ENCODE results near the gene MYF6. TPM values are rescaled to one million over a fixed set of nuclear protein-coding genes. Genes with fewer than 3 reads are reported as not detected.

MYF6 gene
- total RNA-seq, 1 experiment from 2014 or later, result not detected

- no TSS peak for BruUV-seq (replicated peaks)
- no peak for DNase-seq
- CTCF ChIA-PET, result no interaction called here
- Mint-ChIP-seq H3K4me1 (ENCODE audit: low read depth, unreplicated experiment) (no peaks in the 10 kb centered on the region), H3K27ac (ENCODE audit: unreplicated experiment) (no peak overlapping the region), H3K27me3 (ENCODE audit: unreplicated experiment) (no peaks in the 10 kb centered on the region), H3K4me3 (ENCODE audit: low read depth, unreplicated experiment) (no peak overlapping the region), H3K9me3 (ENCODE audit: low read depth, unreplicated experiment) (no peaks in the 10 kb centered on the region), H3K36me3 (ENCODE audit: insufficient read depth, unreplicated experiment) (no peaks in the 10 kb centered on the region)
- TF ChIP-seq CTCF (IDR thresholded peaks at IDR 0.05; ENCODE audit: unreplicated experiment), result no peak
- intact Hi-C loops (cut with micrococcal nuclease; ENCODE audit: unreplicated experiment), result no loop called here
Measured at GRCh38 chr12:80681786-80682185, 25.6 kb upstream of the MYF6 start.

GRCh38 chr12:80684077-80684495, 23.3 kb upstream of the MYF6 start:
- Mint-ChIP-seq H3K9me3 (ENCODE audit: low read depth, unreplicated experiment) (no peaks in the 10 kb centered on the region), H3K27me3 (ENCODE audit: unreplicated experiment) (no peaks in the 10 kb centered on the region), H3K4me3 (ENCODE audit: low read depth, unreplicated experiment) (no peak overlapping the region), H3K4me1 (ENCODE audit: low read depth, unreplicated experiment) (no peaks in the 10 kb centered on the region), H3K27ac (ENCODE audit: unreplicated experiment) (no peak overlapping the region), H3K36me3 (ENCODE audit: insufficient read depth, unreplicated experiment) (no peaks in the 10 kb centered on the region)
- TF ChIP-seq CTCF (IDR thresholded peaks at IDR 0.05; ENCODE audit: unreplicated experiment), result no peak
- no peak for DNase-seq
- BruUV-seq (replicated peaks), result no TSS peak
- intact Hi-C loops (cut with micrococcal nuclease; ENCODE audit: unreplicated experiment), result no loop called here
- CTCF ChIA-PET, result no interaction called here

- no peaks in the 10 kb centered on the region for H3K4me1 Mint-ChIP-seq (ENCODE audit: low read depth, unreplicated experiment)
- H3K9me3 Mint-ChIP-seq (ENCODE audit: low read depth, unreplicated experiment), result no peaks in the 10 kb centered on the region
- TF ChIP-seq CTCF (IDR thresholded peaks at IDR 0.05; ENCODE audit: unreplicated experiment), result no peak
- CTCF ChIA-PET, result no interaction called here
- H3K27ac Mint-ChIP-seq (ENCODE audit: unreplicated experiment), result no peak overlapping the region
- no peak for DNase-seq
- no peak overlapping the region for H3K4me3 Mint-ChIP-seq (ENCODE audit: low read depth, unreplicated experiment)
- intact Hi-C loops (cut with micrococcal nuclease; ENCODE audit: unreplicated experiment), result no loop called here
- no peaks in the 10 kb centered on the region for H3K27me3 Mint-ChIP-seq (ENCODE audit: unreplicated experiment)
- H3K36me3 Mint-ChIP-seq (ENCODE audit: insufficient read depth, unreplicated experiment), result no peaks in the 10 kb centered on the region
- no TSS peak for BruUV-seq (replicated peaks)
Measured at GRCh38 chr12:80690090-80690489, 17.3 kb upstream of the MYF6 start.

- Mint-ChIP-seq H3K36me3 (ENCODE audit: insufficient read depth, unreplicated experiment) (no peaks in the 10 kb centered on the region), H3K9me3 (ENCODE audit: low read depth, unreplicated experiment) (no peaks in the 10 kb centered on the region), H3K4me1 (ENCODE audit: low read depth, unreplicated experiment) (no peaks in the 10 kb centered on the region), H3K27me3 (ENCODE audit: unreplicated experiment) (no peaks in the 10 kb centered on the region), H3K27ac (ENCODE audit: unreplicated experiment) (no peak overlapping the region), H3K4me3 (ENCODE audit: low read depth, unreplicated experiment) (no peak overlapping the region)
- no TSS peak for BruUV-seq (replicated peaks)
- no peak for DNase-seq
- CTCF ChIA-PET, result no interaction called here
- no peak for TF ChIP-seq CTCF (IDR thresholded peaks at IDR 0.05; ENCODE audit: unreplicated experiment)
- intact Hi-C loops (cut with micrococcal nuclease; ENCODE audit: unreplicated experiment), result no loop called here
Measured at GRCh38 chr12:80690513-80690912, 16.9 kb upstream of the MYF6 start.

GRCh38 chr12:80692114-80692513, 15.3 kb upstream of the MYF6 start:
- no peaks in the 10 kb centered on the region for H3K27me3 Mint-ChIP-seq (ENCODE audit: unreplicated experiment)
- TF ChIP-seq CTCF (IDR thresholded peaks at IDR 0.05; ENCODE audit: unreplicated experiment), result no peak
- intact Hi-C loops (cut with micrococcal nuclease; ENCODE audit: unreplicated experiment), result no loop called here
- H3K27ac Mint-ChIP-seq (ENCODE audit: unreplicated experiment), result no peak overlapping the region
- no TSS peak for BruUV-seq (replicated peaks)
- no peaks in the 10 kb centered on the region for H3K4me1 Mint-ChIP-seq (ENCODE audit: low read depth, unreplicated experiment)
- CTCF ChIA-PET, result no interaction called here
- H3K4me3 Mint-ChIP-seq (ENCODE audit: low read depth, unreplicated experiment), result no peak overlapping the region
- no peaks in the 10 kb centered on the region for H3K36me3 Mint-ChIP-seq (ENCODE audit: insufficient read depth, unreplicated experiment)
- DNase-seq, result no peak
- H3K9me3 Mint-ChIP-seq (ENCODE audit: low read depth, unreplicated experiment), result no peaks in the 10 kb centered on the region

Measured in Calu3 (cell line).